DOHH2 (cell line): ENCODE results near the gene RPTOR.

Source experiments
- EZH2phosphoT487 ChIP-seq: fragments of 200-600 bp; sonication (generic); IDR thresholded peaks from 2 replicates; pipeline ENCODE4 v1.6.1; 2017; ENCODE audit warnings: borderline replicate concordance, mild to moderate bottlenecking, antibody characterized with exemption, low read length, moderate library complexity, mixed read lengths
- TF ChIP-seq, protein P1 (sequence below): fragments of 200-600 bp; sonication (generic); IDR thresholded peaks from one replicate; pipeline ENCODE4 v1.5.1; 2014; ENCODE audit warnings: antibody characterized with exemption, mild to moderate bottlenecking, low read depth, low read length; ENCODE audit not compliant: poor library complexity, severe bottlenecking

- TF ChIP-seq, protein P1, sequence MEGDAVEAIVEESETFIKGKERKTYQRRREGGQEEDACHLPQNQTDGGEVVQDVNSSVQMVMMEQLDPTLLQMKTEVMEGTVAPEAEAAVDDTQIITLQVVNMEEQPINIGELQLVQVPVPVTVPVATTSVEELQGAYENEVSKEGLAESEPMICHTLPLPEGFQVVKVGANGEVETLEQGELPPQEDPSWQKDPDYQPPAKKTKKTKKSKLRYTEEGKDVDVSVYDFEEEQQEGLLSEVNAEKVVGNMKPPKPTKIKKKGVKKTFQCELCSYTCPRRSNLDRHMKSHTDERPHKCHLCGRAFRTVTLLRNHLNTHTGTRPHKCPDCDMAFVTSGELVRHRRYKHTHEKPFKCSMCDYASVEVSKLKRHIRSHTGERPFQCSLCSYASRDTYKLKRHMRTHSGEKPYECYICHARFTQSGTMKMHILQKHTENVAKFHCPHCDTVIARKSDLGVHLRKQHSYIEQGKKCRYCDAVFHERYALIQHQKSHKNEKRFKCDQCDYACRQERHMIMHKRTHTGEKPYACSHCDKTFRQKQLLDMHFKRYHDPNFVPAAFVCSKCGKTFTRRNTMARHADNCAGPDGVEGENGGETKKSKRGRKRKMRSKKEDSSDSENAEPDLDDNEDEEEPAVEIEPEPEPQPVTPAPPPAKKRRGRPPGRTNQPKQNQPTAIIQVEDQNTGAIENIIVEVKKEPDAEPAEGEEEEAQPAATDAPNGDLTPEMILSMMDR = no peak
- TF ChIP-seq EZH2phosphoT487 = no peak
These were observed 280.2 kb downstream of the RPTOR start for GRCh38 chr17:80824549-80825470.
